Thyroid gland (tissue), 4 donors: ENCODE data around the gene RAI1.

Experiments used
- CTCF ChIP-seq, 6 experiments: fragments of 200-600 bp in 3 of 6; fragments of 450-650 bp in 3 of 6; sonication (generic) in 3 of 6; IDR thresholded peaks; one replicate each; pipeline ENCODE4 v1.5.1; 2016 to 2019; ENCODE audit warnings: antibody characterized with exemption in 6 of 6, mild to moderate bottlenecking in 2 of 6, inconsistent platforms in 1 of 6, moderate library complexity in 1 of 6
- POLR2A ChIP-seq, 2 donors: fragments of 450-650 bp; IDR thresholded peaks; one replicate each; pipeline ENCODE4 v1.6.1; 2017; ENCODE audit warnings: antibody characterized with exemption in 2 of 2, mild to moderate bottlenecking in 2 of 2, moderate library complexity in 1 of 2

- TF ChIP-seq CTCF (IDR thresholded peaks at IDR 0.05) (peak; percentile 77 to 97 (median 92)), POLR2A (IDR thresholded peaks at IDR 0.05) (no peak)
Observed at GRCh38 chr17:17641621-17642409, 39.4 kb upstream of the RAI1 start.
